HepG2 (cell line): ENCODE measurements around the gene SLC7A10. TPM values are rescaled to one million over a fixed set of nuclear protein-coding genes. Genes with fewer than 3 reads are reported as not detected.

ENCODE experiments used
- ARHGAP35 ChIP-seq: sonication (generic); formaldehyde crosslinking; IDR thresholded peaks from 2 replicates; pipeline ENCODE4 v1.9.0; 2022; ENCODE audit warnings: mild to moderate bottlenecking, inconsistent platforms, moderate library complexity, missing genetic modification reagents, borderline replicate concordance
- ARNT2 ChIP-seq: sonication (generic); formaldehyde crosslinking; IDR thresholded peaks from 2 replicates; pipeline ENCODE4 v1.8.0; 2022; ENCODE audit warnings: mild to moderate bottlenecking, low read depth, missing genetic modification reagents, moderate library complexity
- E2F1 ChIP-seq: sonication (generic); formaldehyde crosslinking; IDR thresholded peaks from 2 replicates; pipeline ENCODE4 v1.5.0; 2020; ENCODE audit warnings: missing genetic modification reagents
- GMEB1 ChIP-seq: sonication (generic); formaldehyde crosslinking; IDR thresholded peaks from 2 replicates; pipeline ENCODE4 v1.5.1; 2020; ENCODE audit warnings: missing genetic modification reagents, mild to moderate bottlenecking, borderline replicate concordance
- HINFP ChIP-seq: sonication (generic); formaldehyde crosslinking; IDR thresholded peaks from 2 replicates; pipeline ENCODE4 v1.4.0; 2020; ENCODE audit warnings: low read depth, mild to moderate bottlenecking, missing genetic modification reagents
- HMG20B ChIP-seq: conservative IDR thresholded peaks from 2 replicates; pipeline ENCODE4 v1.6.1; 2016; ENCODE audit warnings: missing genetic modification reagents, missing compliant biosample characterization
- HNF4G ChIP-seq, 2 experiments: sonication (generic) in 1 of 2; formaldehyde crosslinking in 1 of 2; IDR thresholded peaks; 2 replicates each; pipeline versions ENCODE4 v1.4.0 to v1.6.1; 2011 to 2020; ENCODE audit warnings: borderline replicate concordance in 2 of 2, low read depth in 2 of 2, mild to moderate bottlenecking in 2 of 2, low read length in 1 of 2, missing genetic modification reagents in 1 of 2, moderate library complexity in 1 of 2
- KLF11 ChIP-seq: IDR thresholded peaks from 2 replicates; pipeline ENCODE4 v1.6.1; 2016; ENCODE audit warnings: missing compliant biosample characterization
- MEF2D ChIP-seq: sonication (generic); formaldehyde crosslinking; IDR thresholded peaks from 2 replicates; pipeline ENCODE4 v1.5.1; 2020; ENCODE audit warnings: mild to moderate bottlenecking, missing genetic modification reagents
- NCOR1 ChIP-seq: fragments of 200-600 bp; sonication (generic); IDR thresholded peaks from 2 replicates; pipeline ENCODE4 v1.7.0; 2017; ENCODE audit warnings: antibody characterized with exemption, low read length, borderline replicate concordance
- RFX1 ChIP-seq: fragments of 450-650 bp; IDR thresholded peaks from 2 replicates; pipeline ENCODE4 v1.6.1; 2017
- SMAD1 ChIP-seq: sonication (generic); formaldehyde crosslinking; IDR thresholded peaks from 2 replicates; pipeline ENCODE4 v1.4.0; 2020; ENCODE audit warnings: missing genetic modification reagents, low read depth, mild to moderate bottlenecking, borderline replicate concordance
- STAT6 ChIP-seq: sonication (generic); formaldehyde crosslinking; IDR thresholded peaks from 2 replicates; pipeline ENCODE4 v1.4.0; 2020; ENCODE audit warnings: missing genetic modification reagents, mild to moderate bottlenecking, borderline replicate concordance
- ZNF24 ChIP-seq: fragments of 450-650 bp; IDR thresholded peaks from 2 replicates; pipeline ENCODE4 v1.6.1; 2017; ENCODE audit warnings: antibody characterized with exemption, mild to moderate bottlenecking
- ZNF251 ChIP-seq: sonication (generic); formaldehyde crosslinking; IDR thresholded peaks from 2 replicates; pipeline ENCODE4 v1.9.0; 2021; ENCODE audit warnings: mild to moderate bottlenecking, missing genetic modification reagents
- ZNF317 ChIP-seq: sonication (generic); formaldehyde crosslinking; IDR thresholded peaks from 2 replicates; pipeline ENCODE4 v1.5.0; 2020; ENCODE audit warnings: mild to moderate bottlenecking, missing genetic modification reagents
- ZNF431 ChIP-seq: sonication (generic); formaldehyde crosslinking; IDR thresholded peaks from 2 replicates; pipeline ENCODE4 v1.9.0; 2022; ENCODE audit warnings: missing genetic modification reagents, low read depth, mild to moderate bottlenecking, borderline replicate concordance
- polyA plus RNA-seq, 8 experiments: library from polyadenylated mRNA; depleted of rRNA in 3 of 8; stranded (reverse) in 7 of 8; unstranded in 1 of 8; fragments of >200 nt; fragmentation: Illumina TruSeq in 4 of 8; extraction: Trizol in 4 of 8; gene quantifications; 2 replicates each; pipeline versions ENCODE4 v1.2.1 to v1.2.3, GENCODE V29; 2011 to 2016; ENCODE audit warnings: low read depth in 4 of 8, missing spikeins in 1 of 8, mixed read lengths in 1 of 8; ENCODE audit not compliant: insufficient read depth in 1 of 8
- total RNA-seq, 5 experiments: library from RNA; depleted of rRNA; stranded (reverse); fragments of >200 nt; fragmentation: Illumina TruSeq; extraction: Trizol; gene quantifications; 2 replicates each; pipeline ENCODE4 v1.2.3, GENCODE V29; 2016; ENCODE audit warnings: low read depth in 1 of 5
- TF ChIP-seq, protein P1 (sequence below): sonication (generic); formaldehyde crosslinking; IDR thresholded peaks from 2 replicates; pipeline ENCODE4 v1.5.1; 2020; ENCODE audit warnings: mild to moderate bottlenecking, missing genetic modification reagents, borderline replicate concordance

Gene SLC7A10
- total and polyA plus RNA-seq, 2 of the 13 experiments (the other 11 are each of a cell fraction or from before 2014, with no cell fraction given): 1.1 to 2.2 TPM

DNA sequence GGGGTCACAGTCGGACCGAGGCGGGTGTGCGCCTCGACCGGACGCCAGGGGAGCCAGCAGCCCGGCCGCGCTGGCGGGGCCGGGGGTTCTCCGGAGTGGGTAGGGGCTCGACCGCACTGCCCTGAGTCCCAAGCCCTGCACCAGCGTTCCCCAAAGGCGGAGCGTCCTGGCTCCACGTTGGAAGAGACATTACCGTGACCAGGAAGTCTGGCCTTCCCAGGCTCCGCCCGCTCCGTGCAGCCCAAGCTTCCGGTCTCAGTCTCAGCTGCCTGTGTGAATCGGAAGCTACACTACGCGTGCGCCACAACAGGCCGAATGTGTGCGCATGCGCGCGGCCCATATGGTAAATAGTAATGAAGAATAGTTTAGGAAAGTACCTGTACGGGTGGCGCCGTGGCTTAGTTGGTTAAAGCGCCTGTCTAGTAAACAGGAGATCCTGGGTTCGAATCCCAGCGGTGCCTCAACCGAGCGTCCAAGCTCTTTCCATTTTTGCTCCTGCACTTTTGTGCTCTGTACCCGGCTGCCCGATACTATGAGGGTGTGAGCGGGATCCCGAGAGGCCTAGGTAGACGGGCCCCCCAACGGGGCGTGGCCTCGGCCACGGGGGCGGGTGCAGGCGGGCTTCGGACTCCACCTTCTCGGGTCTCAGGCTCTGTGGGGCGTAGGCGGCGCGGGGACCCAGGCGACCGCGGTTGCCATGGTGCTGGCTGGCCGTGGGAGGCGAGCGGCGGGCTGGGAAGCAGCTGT is 48.8 kb downstream of the SLC7A10 start (continued):
- TF ChIP-seq KLF11 (CRISPR knock-in tag): peak; percentile 66
- TF ChIP-seq SMAD1 (CRISPR knock-in tag): no peak
- TF ChIP-seq, protein P1, sequence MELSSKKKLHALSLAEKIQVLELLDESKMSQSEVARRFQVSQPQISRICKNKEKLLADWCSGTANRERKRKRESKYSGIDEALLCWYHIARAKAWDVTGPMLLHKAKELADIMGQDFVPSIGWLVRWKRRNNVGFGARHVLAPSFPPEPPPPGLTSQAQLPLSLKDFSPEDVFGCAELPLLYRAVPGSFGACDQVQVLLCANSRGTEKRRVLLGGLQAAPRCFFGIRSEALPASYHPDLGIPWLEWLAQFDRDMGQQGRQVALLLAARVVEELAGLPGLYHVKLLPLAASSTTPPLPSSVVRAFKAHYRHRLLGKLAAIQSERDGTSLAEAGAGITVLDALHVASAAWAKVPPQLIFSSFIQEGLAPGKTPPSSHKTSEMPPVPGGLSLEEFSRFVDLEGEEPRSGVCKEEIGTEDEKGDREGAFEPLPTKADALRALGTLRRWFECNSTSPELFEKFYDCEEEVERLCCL (CRISPR knock-in tag): 0 out of 2 replicates have a peak, but pooled peaks have one; percentile 76
- TF ChIP-seq RFX1: peak; percentile 91
- peak; percentile 77; the same call in 1 of the 2 replicates for TF ChIP-seq GMEB1 (CRISPR knock-in tag)
- TF ChIP-seq MEF2D (CRISPR knock-in tag): peak; percentile 89; the same call in 1 of the 2 replicates
- peak; percentile 99 for TF ChIP-seq ZNF24
- peak; percentile 3; the same call in 1 of the 2 replicates for TF ChIP-seq HNF4G (IDR thresholded peaks at IDR 0.05; ENCODE audit: borderline replicate concordance, low read depth, low read length)
- TF ChIP-seq HNF4G (CRISPR knock-in tag; IDR thresholded peaks at IDR 0.05; ENCODE audit: borderline replicate concordance, low read depth): peak; percentile 64; the same call in 1 of the 2 replicates
- 0 out of 2 replicates have a peak, but pooled peaks have one; percentile 19 for TF ChIP-seq ZNF251 (CRISPR knock-in tag)
- peak; percentile 55; the same call in 1 of the 2 replicates for TF ChIP-seq ZNF317 (CRISPR knock-in tag)
- TF ChIP-seq ARNT2: 0 out of 2 replicates have a peak, but pooled peaks have one; percentile 54
- TF ChIP-seq HMG20B (CRISPR knock-in tag): 0 out of 2 replicates have a peak, but pooled peaks have one; percentile 6
- 0 out of 2 replicates have a peak, but pooled peaks have one; percentile 18 for TF ChIP-seq HINFP (CRISPR knock-in tag)
- TF ChIP-seq NCOR1: peak; percentile 55; the same call in 1 of the 2 replicates
- TF ChIP-seq ZNF431 (CRISPR knock-in tag): peak; percentile 5; the same call in 1 of the 2 replicates
- peak; percentile 95 for TF ChIP-seq STAT6 (CRISPR knock-in tag)
- peak; percentile 42; the same call in 1 of the 2 replicates for TF ChIP-seq E2F1 (CRISPR knock-in tag)
- peak; percentile 25; the same call in 1 of the 2 replicates for TF ChIP-seq ARHGAP35 (CRISPR knock-in tag)
